Measurements from ENCODE around the gene NEMP1. TPM values are rescaled to one million over a fixed set of nuclear protein-coding genes. Genes with fewer than 3 reads are reported as not detected.
"Not testable (repeated sequence)": the region's sequence is repeated elsewhere in the genome, so short reads cannot be mapped to it uniquely, and the experiment has no call there.

Gene NEMP1
- total RNA-seq, 4 donors from 2014 or later, result 4.0 to 66.7 (median 5.2) TPM

GRCh38 chr12:57126061-57126460 is 47.5 kb upstream of the NEMP1 start:
- Histone ChIP-seq H3K27me3 (no peaks in the 10 kb centered on the region), H3K36me3 (no peaks in the 10 kb centered on the region), H3K9me3 (no peaks in the 10 kb centered on the region), H3K4me3 (no peak overlapping the region), H3K4me1 (peaks cover 13 to 29% (median 24%) of the 10 kb centered on the region in 4 donors), H3K27ac (peak overlapping the region in 1 of 4 donors; percentile 94)
- TF ChIP-seq CTCF (IDR thresholded peaks at IDR 0.05) (no peak), POLR2AphosphoS5 (IDR thresholded peaks at IDR 0.05) (no peak), POLR2A (IDR thresholded peaks at IDR 0.05) (no peak), EP300 (IDR thresholded peaks at IDR 0.05; ENCODE audit: low read depth) (no peak)
- WGBS, 2 donors (ENCODE audit: low coverage in 1 of 2), result 90 to 97% methylated on average over 6 to 11 of the region's 11 CpGs
- peak; percentile 7 for DNase-seq
- intact Hi-C loops (cut with DNase I; ENCODE audit: low total_unique reads) (no loop called here), in situ Hi-C loops (cut with MboI; ENCODE audit: low pct_ligation_motif_present in 1 of 4, low pct_unique_long_range_greater_than_20kb in 1 of 4, low sequenced_read_pairs in 3 of 4) (no loop called here)

GRCh38 chr12:57124261-57124877 is 45.8 kb upstream of the NEMP1 start:
- TF ChIP-seq CTCF (IDR thresholded peaks at IDR 0.05) (peak; percentile 96 to 98 (median 97)), POLR2A (IDR thresholded peaks at IDR 0.05) (no peak), POLR2AphosphoS5 (IDR thresholded peaks at IDR 0.05) (no peak), EP300 (IDR thresholded peaks at IDR 0.05; ENCODE audit: low read depth) (no peak)
- peaks cover 7 to 14% (median 11%) of the 10 kb centered on the region in 4 donors for H3K4me1 ChIP-seq
- peak; percentile 84 for DNase-seq
- 13% methylated on average over 10 of the region's 10 CpGs for WGBS, 2 donors (ENCODE audit: low coverage in 1 of 2)
- H3K27me3 ChIP-seq, result no peaks in the 10 kb centered on the region
- no peaks in the 10 kb centered on the region for H3K9me3 ChIP-seq
- H3K4me3 ChIP-seq, result no peak overlapping the region
- H3K36me3 ChIP-seq, result no peaks in the 10 kb centered on the region
- in situ Hi-C loops (cut with MboI; ENCODE audit: low pct_ligation_motif_present in 1 of 4, low pct_unique_long_range_greater_than_20kb in 1 of 4, low sequenced_read_pairs in 3 of 4), result loop anchor here (5.0 kb wide), 2 partner anchors 53 to 58 kb away; no protein-coding TSS in a partner anchor
- no peak overlapping the region for H3K27ac ChIP-seq
- intact Hi-C loops (cut with DNase I; ENCODE audit: low total_unique reads), result loop anchor here (2.0 kb wide), 1 partner anchor 58 kb away; no protein-coding TSS in a partner anchor

- DNase-seq, result no peak
- intact Hi-C loops (cut with DNase I; ENCODE audit: low total_unique reads), result loop anchor here (2.0 kb wide), 1 partner anchor 59 kb away; no protein-coding TSS in a partner anchor
- Histone ChIP-seq H3K27ac (no peak overlapping the region), H3K4me1 (peaks cover 7 to 10% (median 10%) of the 10 kb centered on the region in 4 donors), H3K9me3 (no peaks in the 10 kb centered on the region), H3K4me3 (no peak overlapping the region), H3K27me3 (no peaks in the 10 kb centered on the region), H3K36me3 (no peaks in the 10 kb centered on the region)
- in situ Hi-C loops (cut with MboI; ENCODE audit: low pct_ligation_motif_present in 1 of 4, low pct_unique_long_range_greater_than_20kb in 1 of 4, low sequenced_read_pairs in 3 of 4), result loop anchor here (5.0 kb wide), 2 partner anchors 53 to 58 kb away; no protein-coding TSS in a partner anchor
- no peak for TF ChIP-seq POLR2AphosphoS5 (IDR thresholded peaks at IDR 0.05)
- TF ChIP-seq CTCF (IDR thresholded peaks at IDR 0.05), result no peak
- TF ChIP-seq POLR2A (IDR thresholded peaks at IDR 0.05), result no peak
- WGBS, 2 donors (ENCODE audit: low coverage in 1 of 2), result 55% methylated on average over 2 of the region's 2 CpGs; no CpG with 5 or more reads in 1 of the 2 donors
Measured at GRCh38 chr12:57123813-57124212, 45.2 kb upstream of the NEMP1 start.

- H3K9me3 ChIP-seq; H3K27ac ChIP-seq; intact Hi-C loops (cut with DNase I; ENCODE audit: low total_unique reads); DNase-seq; H3K4me1 ChIP-seq; H3K4me3 ChIP-seq; H3K36me3 ChIP-seq; H3K27me3 ChIP-seq: not testable (repeated sequence)
- in situ Hi-C loops (cut with MboI; ENCODE audit: low pct_ligation_motif_present in 1 of 4, low pct_unique_long_range_greater_than_20kb in 1 of 4, low sequenced_read_pairs in 3 of 4), result loop anchor here (5.0 kb wide), 2 partner anchors 57 to 62 kb away; no protein-coding TSS in a partner anchor
- 67 to 83% methylated on average over 3 to 11 of the region's 11 CpGs for WGBS, 2 donors (ENCODE audit: low coverage in 1 of 2)
Measured at GRCh38 chr12:57120718-57121117, 42.1 kb upstream of the NEMP1 start.

Measured in transverse colon (tissue), 4 donors.